ENCODE data around the gene CCR9.

The CCR9 gene

GRCh38 chr3:45922039-45922326 is 35.6 kb downstream of the CCR9 start:
- TF ChIP-seq CTCF (IDR thresholded peaks at IDR 0.05; ENCODE audit: insufficient read depth, low read depth, low read length, missing control alignments) = no peak
- DNase-seq (ENCODE audit: low read depth) = no peak
- H3K4me3 ChIP-seq (ENCODE audit: low read length) = no peak overlapping the region

- H3K4me3 ChIP-seq (ENCODE audit: low read length) = no peak overlapping the region
- no peak for TF ChIP-seq CTCF (IDR thresholded peaks at IDR 0.05; ENCODE audit: insufficient read depth, low read depth, low read length, missing control alignments)
- DNase-seq (ENCODE audit: low read depth) = no peak
Measured at GRCh38 chr3:45922950-45923590, 36.7 kb downstream of the CCR9 start.

- H3K4me3 ChIP-seq (ENCODE audit: low read length) = no peak overlapping the region
- TF ChIP-seq CTCF (IDR thresholded peaks at IDR 0.05; ENCODE audit: insufficient read depth, low read depth, low read length, missing control alignments) = no peak
- DNase-seq (ENCODE audit: low read depth) = peak; percentile 39
Measured at GRCh38 chr3:45923755-45924154, 37.4 kb downstream of the CCR9 start.

GRCh38 chr3:45927881-45928280 is 41.5 kb downstream of the CCR9 start:
- no peak for DNase-seq (ENCODE audit: low read depth)
- no peak overlapping the region for H3K4me3 ChIP-seq (ENCODE audit: low read length)

GRCh38 chr3:45929042-45929679 is 42.8 kb downstream of the CCR9 start:
- no peak overlapping the region for H3K4me3 ChIP-seq (ENCODE audit: low read length)
- peak; percentile 45 for DNase-seq (ENCODE audit: low read depth)
- peak; percentile 75 for TF ChIP-seq CTCF (IDR thresholded peaks at IDR 0.05; ENCODE audit: insufficient read depth, low read depth, low read length, missing control alignments)

More at GRCh38 chr3:45927881-45928280, 41.5 kb downstream of the CCR9 start:
- TF ChIP-seq CTCF (IDR thresholded peaks at IDR 0.05; ENCODE audit: insufficient read depth, low read depth, low read length, missing control alignments) = no peak

GRCh38 chr3:45931496-45931895 is 45.2 kb downstream of the CCR9 start:
- TF ChIP-seq CTCF (IDR thresholded peaks at IDR 0.05; ENCODE audit: insufficient read depth, low read depth, low read length, missing control alignments) = no peak
- H3K4me3 ChIP-seq (ENCODE audit: low read length) = no peak overlapping the region
- no peak for DNase-seq (ENCODE audit: low read depth)

GRCh38 chr3:45932112-45932511 is 45.8 kb downstream of the CCR9 start:
- DNase-seq (ENCODE audit: low read depth) = no peak
- no peak for TF ChIP-seq CTCF (IDR thresholded peaks at IDR 0.05; ENCODE audit: insufficient read depth, low read depth, low read length, missing control alignments)
- H3K4me3 ChIP-seq (ENCODE audit: low read length) = no peak overlapping the region

All from epithelial cell of esophagus (primary cell).